GM12864 (cell line): ENCODE measurements around the gene LILRB1.
"Not testable (repeated sequence)": the region's sequence is repeated elsewhere in the genome, so short reads cannot be mapped to it uniquely, and the experiment has no call there.

Experiments used
- DNase-seq: peaks from one replicate; pipeline ENCODE4 v3.0.0-alpha.2; 2011; ENCODE audit warnings: low read depth
- H3K4me3 ChIP-seq: 2 replicates; pipeline ENCODE4 v1.5.1; 2011; ENCODE audit warnings: mild to moderate bottlenecking, low read depth, low read length, control low read depth
- CTCF ChIP-seq: IDR thresholded peaks from 2 replicates; pipeline ENCODE4 v1.5.1; 2011; ENCODE audit warnings: low read depth, mild to moderate bottlenecking, moderate library complexity, low read length, control low read depth, inconsistent platforms; ENCODE audit errors: missing control alignments

Gene LILRB1

GRCh38 chr19:54616057-54616456, 14.2 kb upstream of the LILRB1 start:
- peak overlapping the region; percentile 68; the same call in 1 of the 2 replicates for H3K4me3 ChIP-seq
- peak; percentile 39 for DNase-seq
- TF ChIP-seq CTCF: no peak

- peak; percentile 93 for DNase-seq
- peak overlapping the region; percentile 68 for H3K4me3 ChIP-seq
- no peak for TF ChIP-seq CTCF
Measured at GRCh38 chr19:54616821-54617560, 13.3 kb upstream of the LILRB1 start.

DNA sequence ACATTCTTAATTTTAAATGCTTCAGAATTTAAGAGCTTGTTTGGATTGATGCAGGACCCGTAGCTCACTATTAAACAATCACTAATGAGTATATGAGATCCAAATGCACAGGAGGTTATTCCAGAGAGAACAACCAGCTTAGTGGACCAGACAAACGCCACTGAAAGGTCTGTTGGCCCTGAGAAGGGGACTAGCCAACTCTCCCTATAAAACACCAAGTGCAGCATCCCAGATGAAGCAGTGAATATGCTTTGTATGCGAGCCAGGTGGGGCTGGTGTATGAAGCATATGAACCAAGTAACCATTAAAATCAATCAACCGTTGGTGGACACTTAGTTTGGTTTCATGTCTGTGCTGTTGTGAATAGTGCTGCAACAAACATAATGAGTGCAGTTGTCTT, 9.8 kb upstream of the LILRB1 start:
- H3K4me3 ChIP-seq: peak overlapping the region; percentile 42
- no peak for TF ChIP-seq CTCF
- no peak for DNase-seq

- no peak for DNase-seq
- H3K4me3 ChIP-seq: peak overlapping the region; percentile 51
- TF ChIP-seq CTCF: no peak
Measured at GRCh38 chr19:54622431-54622830, 7.9 kb upstream of the LILRB1 start.

DNA sequence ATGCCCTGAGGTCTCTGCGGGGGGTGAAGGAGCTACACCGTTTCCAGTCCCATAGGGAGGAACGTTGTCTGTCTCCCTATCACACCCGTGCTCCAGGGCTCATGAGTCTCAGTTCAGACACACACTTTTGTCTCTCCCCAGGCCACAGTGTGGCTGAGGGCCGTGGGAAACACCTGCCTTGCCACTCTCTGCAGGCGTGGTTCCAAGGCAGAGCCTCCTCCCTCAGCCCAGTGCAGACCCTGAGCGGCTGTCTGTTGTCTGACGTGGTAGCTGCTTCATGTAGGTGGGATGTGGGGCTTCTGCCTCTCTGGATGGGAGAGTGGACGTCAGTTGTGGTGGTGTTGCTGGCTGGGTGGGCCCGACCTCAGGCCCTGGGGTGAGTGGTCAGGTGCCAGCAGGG, 6.0 kb upstream of the LILRB1 start:
- peak overlapping the region; percentile 46 for H3K4me3 ChIP-seq
- not testable (repeated sequence) for DNase-seq

- not testable (repeated sequence) for DNase-seq
- H3K4me3 ChIP-seq: peak overlapping the region; percentile 46; the same call in 1 of the 2 replicates
Measured at GRCh38 chr19:54624934-54625730, 5.2 kb upstream of the LILRB1 start.

GRCh38 chr19:54626757-54627156, 3.5 kb upstream of the LILRB1 start:
- DNase-seq: no peak
- no peak for TF ChIP-seq CTCF
- no peak overlapping the region for H3K4me3 ChIP-seq

DNA sequence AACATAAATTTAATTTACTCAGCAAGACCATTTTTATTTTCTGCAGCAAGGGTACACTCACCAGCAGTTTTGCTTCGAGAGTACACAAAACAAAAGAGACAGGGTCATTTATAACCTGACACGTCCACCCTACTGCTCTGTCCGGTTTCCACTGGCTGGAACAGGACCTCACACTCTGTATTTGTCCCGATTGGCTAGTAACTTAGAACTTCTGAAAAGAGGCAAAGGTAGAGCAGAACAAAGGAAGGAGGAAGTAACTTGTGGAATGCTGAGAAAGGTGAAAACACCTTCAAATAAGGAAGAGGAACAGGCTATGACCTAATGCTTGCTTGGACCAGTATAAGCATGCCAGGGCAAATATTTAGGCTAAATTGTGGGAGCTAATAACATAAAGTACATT, 2.4 kb upstream of the LILRB1 start:
- H3K4me3 ChIP-seq: not testable (repeated sequence)

More for the DNA sequence above, 2.4 kb upstream of the LILRB1 start:
- DNase-seq: not testable (repeated sequence)
